ENCODE measurements around the gene SLITRK5. TPM values are rescaled to one million over a fixed set of nuclear protein-coding genes. Genes with fewer than 3 reads are reported as not detected.

SLITRK5 gene
- total and polyA plus RNA-seq, 2 experiments from 2014 or later: 0.50 to 1.6 TPM

- TF ChIP-seq ETS1 (IDR thresholded peaks at IDR 0.05) (no peak), CTCF (conservative IDR thresholded peaks at IDR 0.05; ENCODE audit: low read depth in 2 of 2) (no peak)
Measured at GRCh38 chr13:87698268-87698667, 27.1 kb downstream of the SLITRK5 start (continued).

- Mint-ChIP-seq H3K27me3 (ENCODE audit: insufficient read depth, low read depth, poor library complexity) (no peaks in the 10 kb centered on the region), H3K27ac (no peak overlapping the region; the same call in 1 of the 2 replicates), H3K4me3 (no peak overlapping the region), H3K36me3 (ENCODE audit: low read depth) (no peaks in the 10 kb centered on the region), H3K9me3 (no peaks in the 10 kb centered on the region; the same call in 2 of the 3 replicates), H3K4me1 (peaks cover 13% of the 10 kb centered on the region)
- Histone ChIP-seq H3K4me3 (no peak overlapping the region), H3K4me2 (no peak overlapping the region), H3K79me2 (replicated peaks; ENCODE audit: insufficient read depth) (no peaks in the 10 kb centered on the region), H4K20me1 (replicated peaks; ENCODE audit: insufficient read depth) (no peaks in the 10 kb centered on the region), H3K9me2 (ENCODE audit: insufficient read depth) (no peaks in the 10 kb centered on the region), H3K36me3 (ENCODE audit: insufficient read depth) (no peaks in the 10 kb centered on the region), H3K4me1 (ENCODE audit: insufficient read depth) (peaks cover 3% of the 10 kb centered on the region; the same call in 1 of the 2 replicates), H3K27me3 (ENCODE audit: insufficient read depth) (no peaks in the 10 kb centered on the region), H3F3A (replicated peaks; ENCODE audit: low read depth) (no peaks in the 10 kb centered on the region), H3K27ac (ENCODE audit: low read depth) (no peak overlapping the region), H2AFZ (no peak overlapping the region)
- ATAC-seq (no peak), DNase-seq (ENCODE audit: low spot score) (no peak)
- TF ChIP-seq REST (IDR thresholded peaks at IDR 0.05; ENCODE audit: unreplicated experiment): no peak
- no peak for TF ChIP-seq ZNF331 (CRISPR knock-in tag; IDR thresholded peaks at IDR 0.05; ENCODE audit: low read depth)
- TF ChIP-seq CREB1 (CRISPR knock-in tag; IDR thresholded peaks at IDR 0.05; ENCODE audit: low read depth): no peak
Measured at GRCh38 chr13:87709947-87710346, 38.8 kb downstream of the SLITRK5 start.

GRCh38 chr13:87712012-87712411 lies 40.8 kb downstream of the SLITRK5 start:
- Mint-ChIP-seq H3K27me3 (ENCODE audit: insufficient read depth, low read depth, poor library complexity) (no peaks in the 10 kb centered on the region), H3K4me1 (peaks cover 4% of the 10 kb centered on the region; the same call in 2 of the 3 replicates), H3K9me3 (no peaks in the 10 kb centered on the region; the same call in 2 of the 3 replicates), H3K36me3 (ENCODE audit: low read depth) (no peaks in the 10 kb centered on the region), H3K27ac (no peak overlapping the region), H3K4me3 (no peak overlapping the region)
- ATAC-seq: peak; percentile 52; the same call in 1 of the 3 replicates
- DNase-seq (ENCODE audit: low spot score): peak; percentile 32
- no peak overlapping the region for H3K27ac ChIP-seq (ENCODE audit: low read depth)
- no peak overlapping the region for H3K4me3 ChIP-seq
- H3K79me2 ChIP-seq (replicated peaks; ENCODE audit: insufficient read depth): no peaks in the 10 kb centered on the region
- 0 out of 2 replicates have a peak, but pooled peaks cover 3% of the 10 kb centered on the region for H3K4me1 ChIP-seq (ENCODE audit: insufficient read depth)
- H2AFZ ChIP-seq: no peak overlapping the region
- no peaks in the 10 kb centered on the region for H3K27me3 ChIP-seq (ENCODE audit: insufficient read depth)
- H3K9me2 ChIP-seq (ENCODE audit: insufficient read depth): no peaks in the 10 kb centered on the region
- H3K36me3 ChIP-seq (ENCODE audit: insufficient read depth): no peaks in the 10 kb centered on the region
- H4K20me1 ChIP-seq (replicated peaks; ENCODE audit: insufficient read depth): no peaks in the 10 kb centered on the region
- no peak overlapping the region for H3K4me2 ChIP-seq
- no peaks in the 10 kb centered on the region for H3F3A ChIP-seq (replicated peaks; ENCODE audit: low read depth)
- TF ChIP-seq EZH2phosphoT487 (IDR thresholded peaks at IDR 0.05; ENCODE audit: unreplicated experiment): no peak
- no peak for TF ChIP-seq ZNF462 (CRISPR knock-in tag; IDR thresholded peaks at IDR 0.05)

Data from GM23338 (cell line).